IPS DF 4.7 (cell line): ENCODE results near the gene SLCO4A1.

Experiments
- DNase-seq: peaks from one replicate; pipeline ENCODE4 v3.0.0-alpha.2; 2013; ENCODE audit warnings: low spot score; ENCODE audit errors: extremely low read depth

The SLCO4A1 gene

DNA sequence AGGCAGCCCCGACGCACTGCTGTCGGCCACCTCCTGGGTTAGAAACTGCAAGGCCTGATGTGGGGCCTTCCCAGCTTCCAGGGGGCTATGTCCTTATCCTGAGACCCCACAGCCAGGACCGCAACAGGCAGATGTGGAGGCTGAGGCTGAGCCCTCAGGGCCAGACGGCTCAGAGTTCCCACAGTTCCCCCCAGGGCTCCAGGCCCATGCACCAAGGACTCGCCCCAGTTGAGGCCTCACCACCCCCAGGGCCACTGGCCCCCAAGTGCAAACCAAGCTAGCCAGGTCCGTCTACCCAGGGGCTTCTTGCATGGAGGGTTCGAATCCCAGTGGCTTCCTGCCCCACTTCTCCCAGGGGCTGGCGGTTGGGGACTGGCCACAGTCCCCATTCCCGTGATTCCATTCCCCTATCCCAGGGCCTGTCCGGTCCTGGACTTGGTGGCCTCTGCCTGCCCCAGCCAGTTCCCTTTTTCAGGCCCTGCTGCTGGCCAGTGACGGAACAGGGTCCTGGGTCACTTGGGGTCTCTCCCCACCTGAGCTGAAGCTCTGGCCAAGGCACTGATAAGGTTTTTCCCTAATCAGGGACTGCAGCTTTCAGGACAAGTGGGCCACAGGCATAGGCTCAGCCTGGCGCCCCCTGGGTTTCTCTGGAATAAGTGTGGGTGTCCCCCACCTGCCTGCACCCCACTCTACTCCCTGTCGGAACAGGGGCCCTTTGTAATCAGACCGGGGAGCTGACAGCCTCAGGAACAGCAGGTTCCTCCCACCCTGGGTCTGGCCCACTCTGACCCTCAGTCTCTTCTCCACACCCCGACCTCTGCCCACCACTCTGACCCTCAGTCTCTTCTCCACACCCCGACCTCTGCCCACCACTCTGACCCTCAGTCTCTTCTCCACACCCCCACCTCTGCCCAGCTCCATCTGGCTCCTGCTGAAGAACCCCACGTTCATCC is 22.0 kb downstream of the SLCO4A1 start:
- DNase-seq, result no peak

DNA sequence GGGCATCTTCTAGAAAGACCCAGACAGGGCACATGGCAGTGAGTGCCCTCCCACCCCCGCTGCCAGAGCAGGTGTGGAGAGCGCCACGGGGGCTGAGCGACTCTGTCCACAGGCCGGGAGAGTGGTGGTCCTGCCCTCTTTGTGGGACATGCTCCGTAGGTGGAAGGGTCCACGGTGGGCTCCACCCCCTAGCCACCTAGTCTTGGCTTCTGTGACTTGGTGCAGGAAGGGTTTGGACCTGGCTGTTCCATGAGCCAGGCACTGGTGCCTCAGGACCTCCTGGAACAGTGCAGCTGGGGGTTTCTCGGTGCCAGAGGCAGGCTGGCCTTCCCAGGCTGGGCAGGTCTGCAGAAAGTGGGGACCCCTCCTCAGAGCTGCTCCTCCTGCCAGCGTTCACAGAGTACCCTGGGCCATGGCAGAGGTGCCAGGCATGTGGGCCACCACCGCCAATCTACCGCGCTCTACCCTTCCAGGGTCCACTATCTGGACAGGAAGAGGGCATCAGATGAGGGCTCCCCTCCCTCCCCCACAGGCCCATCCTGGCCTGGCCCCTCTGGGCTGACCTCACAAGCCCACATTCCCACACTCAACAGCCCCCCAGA is 23.0 kb downstream of the SLCO4A1 start:
- no peak for DNase-seq

DNA sequence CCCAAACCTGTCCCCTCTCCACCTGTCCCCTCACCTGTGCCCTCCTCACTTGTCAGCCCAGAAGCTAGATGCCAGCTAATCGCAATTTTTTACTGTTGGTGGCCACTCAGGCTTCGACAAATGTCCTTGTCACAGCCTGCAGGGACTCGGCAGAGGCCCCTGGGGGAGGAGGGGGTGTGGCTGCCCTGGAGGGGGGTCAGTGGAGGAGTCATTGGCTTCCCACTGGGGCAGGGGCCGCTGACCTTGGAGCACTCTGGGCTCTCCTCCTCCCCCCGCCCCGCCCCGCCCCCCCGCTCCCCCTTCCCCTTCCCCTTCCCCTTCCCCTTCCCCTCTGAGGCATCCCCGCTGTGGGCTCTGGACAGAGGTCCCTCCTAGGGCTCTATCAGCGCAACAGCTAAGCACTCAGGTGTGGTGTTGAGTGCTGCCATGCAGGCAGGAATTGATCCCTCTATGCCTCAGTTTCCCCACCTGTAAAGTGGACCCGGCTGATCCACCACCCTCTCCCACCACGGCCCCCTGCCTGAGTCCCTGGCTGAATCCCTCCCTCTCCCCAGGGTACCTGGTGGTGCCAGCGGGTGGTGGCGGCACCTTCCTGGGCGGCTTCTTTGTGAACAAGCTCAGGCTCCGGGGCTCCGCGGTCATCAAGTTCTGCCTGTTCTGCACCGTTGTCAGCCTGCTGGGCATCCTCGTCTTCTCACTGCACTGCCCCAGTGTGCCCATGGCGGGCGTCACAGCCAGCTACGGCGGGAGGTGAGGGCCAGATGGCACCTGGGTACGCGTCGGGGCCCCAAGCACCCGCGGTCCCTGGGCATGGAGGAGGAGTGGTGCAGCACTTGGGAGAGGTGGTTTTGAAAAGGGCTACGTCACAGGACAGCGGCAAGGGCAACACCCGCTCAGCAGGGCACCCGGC is 23.8 kb downstream of the SLCO4A1 start:
- DNase-seq, result no peak

DNA sequence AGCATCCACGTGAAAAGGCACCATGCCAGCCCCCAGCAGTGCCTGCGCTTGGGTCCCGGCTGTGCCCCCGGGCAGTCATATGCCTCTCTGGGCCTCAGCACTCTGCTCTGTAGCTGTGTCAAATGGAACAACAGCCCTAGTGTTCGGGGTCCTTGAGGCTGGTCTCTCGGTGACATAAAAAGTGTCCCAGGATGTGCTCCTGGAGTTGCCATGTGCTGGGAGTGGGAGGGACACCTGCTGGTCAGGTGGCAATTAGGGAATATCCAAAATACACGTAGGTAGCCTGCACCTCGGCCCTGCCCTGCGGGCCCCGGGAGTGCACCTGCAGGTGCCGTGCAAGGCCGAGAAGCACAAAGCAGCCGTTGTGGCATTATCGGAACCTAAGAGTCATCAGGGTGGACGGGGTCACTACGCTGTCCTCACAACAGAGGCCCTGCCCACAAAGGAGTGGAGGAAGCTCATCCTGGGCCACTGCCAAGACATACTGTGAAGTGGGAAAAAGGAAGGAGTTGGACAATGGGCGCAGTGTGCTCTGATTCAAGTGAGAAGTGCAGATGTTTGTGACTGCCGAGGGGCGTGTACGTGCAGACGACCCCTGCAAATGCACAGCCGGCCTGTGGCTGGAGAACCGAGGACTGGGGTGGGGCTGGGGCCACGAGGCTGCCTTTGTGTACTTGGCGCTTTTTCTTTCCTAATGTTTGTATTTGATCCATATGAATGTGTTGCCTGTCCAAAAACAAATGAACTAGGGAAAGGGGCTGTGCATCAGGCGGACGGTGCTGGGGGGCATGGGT is 24.6 kb downstream of the SLCO4A1 start:
- DNase-seq, result no peak

DNA sequence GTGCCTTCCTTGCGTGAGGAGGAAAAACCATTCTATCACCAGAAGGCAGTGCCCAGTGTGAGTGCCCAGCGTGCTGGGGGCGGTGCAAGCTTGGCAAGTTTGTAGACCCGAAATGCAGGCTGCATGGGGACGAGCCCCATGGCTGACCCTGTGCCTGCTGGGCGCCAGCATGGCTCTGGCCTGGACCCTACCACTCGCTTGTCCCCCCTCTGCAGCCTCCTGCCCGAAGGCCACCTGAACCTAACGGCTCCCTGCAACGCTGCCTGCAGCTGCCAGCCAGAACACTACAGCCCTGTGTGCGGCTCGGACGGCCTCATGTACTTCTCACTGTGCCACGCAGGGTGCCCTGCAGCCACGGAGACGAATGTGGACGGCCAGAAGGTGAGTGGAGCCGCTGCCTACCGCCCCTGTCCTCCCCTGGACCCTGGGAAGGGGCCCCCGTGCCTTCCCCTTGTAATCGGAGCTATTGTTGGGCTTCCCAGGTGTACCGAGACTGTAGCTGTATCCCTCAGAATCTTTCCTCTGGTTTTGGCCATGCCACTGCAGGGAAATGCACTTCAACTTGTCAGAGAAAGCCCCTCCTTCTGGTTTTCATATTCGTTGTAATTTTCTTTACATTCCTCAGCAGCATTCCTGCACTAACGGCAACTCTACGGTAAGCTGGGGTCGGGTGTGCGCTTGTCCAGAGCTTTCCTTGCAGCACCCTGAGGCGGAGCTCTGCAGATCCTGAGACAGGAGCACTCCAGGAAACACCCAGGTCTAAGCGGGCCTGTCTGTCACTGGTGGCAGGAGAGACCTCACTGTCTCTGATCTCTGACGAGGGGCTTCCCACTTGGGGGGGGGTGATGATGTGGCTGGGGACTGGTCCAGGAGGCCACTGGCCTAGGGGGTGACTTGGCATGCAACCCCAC is 25.5 kb downstream of the SLCO4A1 start:
- DNase-seq, result no peak

DNA sequence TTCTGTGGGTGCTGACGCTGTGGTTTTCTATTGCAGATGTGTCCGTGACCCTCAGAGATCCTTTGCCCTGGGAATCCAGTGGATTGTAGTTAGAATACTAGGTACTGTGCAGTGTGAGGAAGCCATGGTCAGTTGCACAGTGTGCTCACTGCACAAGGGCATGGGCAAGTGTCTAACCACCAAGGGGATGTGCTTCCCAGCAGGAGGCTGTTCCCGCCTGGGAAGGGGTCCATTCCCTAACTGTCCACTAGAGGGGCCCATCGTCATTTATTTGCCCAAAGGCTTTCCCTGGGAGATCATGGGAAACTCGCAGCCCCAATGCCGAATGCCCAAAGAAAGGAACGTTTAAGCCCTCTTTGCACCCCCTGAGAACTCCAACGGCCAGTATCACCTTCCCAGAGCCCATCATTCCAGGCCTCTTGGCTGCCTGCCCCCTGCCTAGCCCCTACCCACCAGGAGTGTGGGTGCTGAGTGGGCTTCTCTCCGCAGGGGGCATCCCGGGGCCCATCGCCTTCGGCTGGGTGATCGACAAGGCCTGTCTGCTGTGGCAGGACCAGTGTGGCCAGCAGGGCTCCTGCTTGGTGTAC is 26.2 kb downstream of the SLCO4A1 start:
- peak; percentile 25 for DNase-seq

DNA sequence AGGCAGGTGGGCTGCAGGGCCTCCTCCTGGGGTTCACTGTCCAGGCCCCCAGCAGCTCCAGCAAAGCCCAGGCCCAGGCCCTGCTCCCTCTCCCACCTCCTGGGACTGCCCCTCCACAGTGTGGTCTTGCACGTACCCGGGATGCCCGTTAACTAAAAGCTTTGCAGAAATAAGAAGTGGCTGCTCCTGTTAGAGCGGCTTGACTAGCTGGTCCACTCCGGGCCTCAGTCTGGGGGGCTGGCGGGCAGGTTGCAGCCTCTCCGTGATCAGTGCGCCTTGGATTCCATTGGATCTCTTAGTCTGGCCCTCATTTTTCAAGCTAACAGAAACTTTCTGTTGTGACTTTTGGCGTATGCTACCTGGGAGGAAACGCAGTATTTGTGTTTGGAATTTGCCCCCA is 26.9 kb downstream of the SLCO4A1 start:
- DNase-seq, result no peak

DNA sequence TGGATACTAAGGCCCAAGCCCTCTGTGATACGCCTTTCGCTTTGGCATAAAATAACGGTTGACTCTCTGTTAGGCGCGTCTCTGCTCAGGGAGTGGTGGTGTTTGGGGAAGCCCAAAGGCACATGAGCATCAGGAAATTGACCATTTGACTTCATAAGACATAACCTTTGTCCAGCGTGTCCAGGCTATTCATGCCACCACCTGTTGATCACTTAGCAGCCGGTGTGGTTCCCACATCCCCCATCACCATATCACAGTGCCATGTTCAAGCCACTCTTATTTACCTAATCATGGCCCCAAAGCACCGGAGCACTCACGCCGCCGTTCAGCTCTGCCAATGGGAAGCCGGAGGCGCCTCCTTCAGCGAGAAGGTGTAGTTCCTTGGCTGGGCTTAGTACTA is 27.9 kb downstream of the SLCO4A1 start:
- DNase-seq, result no peak

DNA sequence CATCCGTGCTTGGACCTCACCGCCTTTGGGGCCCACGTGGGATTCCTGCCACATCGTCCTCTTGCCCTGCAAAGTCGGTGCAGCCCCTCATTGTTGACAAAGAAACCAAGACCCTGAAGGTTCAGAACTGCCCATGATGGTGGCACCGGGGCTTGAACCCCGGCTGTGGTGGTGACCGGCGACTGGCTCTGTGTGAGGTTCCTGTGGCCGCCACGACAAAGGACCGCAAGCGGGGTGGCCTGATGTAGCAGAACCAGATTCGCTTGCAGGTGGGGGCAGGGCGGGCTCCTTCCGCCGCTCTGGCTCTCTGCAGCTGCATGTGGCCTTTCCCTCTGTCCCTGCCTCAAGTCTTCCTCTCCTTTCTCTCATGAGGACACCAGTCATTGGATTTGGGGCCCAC is 28.7 kb downstream of the SLCO4A1 start:
- DNase-seq, result no peak

DNA sequence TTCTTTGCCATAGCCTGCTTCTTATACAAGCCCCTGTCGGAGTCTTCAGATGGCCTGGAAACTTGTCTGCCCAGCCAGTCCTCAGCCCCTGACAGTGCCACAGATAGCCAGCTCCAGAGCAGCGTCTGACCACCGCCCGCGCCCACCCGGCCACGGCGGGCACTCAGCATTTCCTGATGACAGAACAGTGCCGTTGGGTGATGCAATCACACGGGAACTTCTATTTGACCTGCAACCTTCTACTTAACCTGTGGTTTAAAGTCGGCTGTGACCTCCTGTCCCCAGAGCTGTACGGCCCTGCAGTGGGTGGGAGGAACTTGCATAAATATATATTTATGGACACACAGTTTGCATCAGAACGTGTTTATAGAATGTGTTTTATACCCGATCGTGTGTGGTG is 29.5 kb downstream of the SLCO4A1 start:
- no peak for DNase-seq

DNA sequence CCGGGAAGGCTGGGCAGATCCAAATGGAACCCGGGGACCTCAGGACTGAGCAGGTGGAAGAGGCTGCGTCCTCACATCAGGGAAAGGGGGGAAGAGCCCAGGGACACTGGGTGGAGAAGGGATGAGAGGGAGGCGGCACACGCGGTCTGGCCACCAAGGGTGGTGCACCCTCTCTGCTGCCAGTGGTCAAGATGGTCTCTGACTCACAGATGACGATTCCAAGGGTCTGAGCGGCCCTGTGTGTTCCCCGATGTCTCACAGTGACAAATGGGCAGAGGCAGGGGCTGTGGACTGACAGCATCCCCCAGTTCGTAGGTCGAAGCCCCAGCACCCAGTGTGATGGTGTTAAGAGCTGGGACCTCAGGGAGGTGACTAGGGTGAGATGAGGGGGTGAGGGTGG is 32.1 kb downstream of the SLCO4A1 start:
- DNase-seq, result no peak

DNA sequence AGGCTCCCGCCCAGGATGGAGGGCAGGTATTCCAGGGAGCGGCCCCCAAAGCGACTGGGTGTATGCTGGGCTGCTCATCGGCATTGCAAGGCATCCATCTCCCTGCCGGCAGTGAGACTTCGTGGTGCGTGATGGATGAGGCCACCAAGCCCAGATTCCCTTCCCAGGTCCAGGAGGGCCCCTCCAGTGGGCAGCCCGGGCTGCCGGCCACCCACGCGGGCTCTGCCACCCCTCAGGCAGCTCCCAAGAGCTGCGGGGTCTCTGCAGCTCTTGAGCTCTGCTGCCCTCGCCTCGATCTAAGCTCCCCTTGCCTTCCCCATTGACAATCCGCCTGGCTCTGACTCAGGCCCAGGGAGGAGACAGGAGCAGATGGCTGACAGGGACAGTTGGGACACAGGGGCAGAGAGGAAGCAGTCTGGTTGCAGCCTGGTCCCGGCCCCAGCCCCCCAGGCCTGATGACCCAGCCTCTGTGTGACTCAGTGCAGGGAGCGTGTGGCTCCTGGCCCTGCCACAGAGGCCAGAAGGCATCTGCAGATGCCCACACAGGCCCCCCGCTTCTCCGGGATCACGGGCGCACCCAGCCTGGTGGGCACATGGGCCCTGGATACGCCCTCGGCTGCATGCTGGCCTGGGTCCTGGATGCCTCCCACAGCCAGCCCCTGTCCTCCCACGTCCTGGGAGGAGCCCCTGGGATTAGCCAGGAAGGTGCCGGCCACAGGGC is 33.0 kb downstream of the SLCO4A1 start:
- DNase-seq, result no peak

DNA sequence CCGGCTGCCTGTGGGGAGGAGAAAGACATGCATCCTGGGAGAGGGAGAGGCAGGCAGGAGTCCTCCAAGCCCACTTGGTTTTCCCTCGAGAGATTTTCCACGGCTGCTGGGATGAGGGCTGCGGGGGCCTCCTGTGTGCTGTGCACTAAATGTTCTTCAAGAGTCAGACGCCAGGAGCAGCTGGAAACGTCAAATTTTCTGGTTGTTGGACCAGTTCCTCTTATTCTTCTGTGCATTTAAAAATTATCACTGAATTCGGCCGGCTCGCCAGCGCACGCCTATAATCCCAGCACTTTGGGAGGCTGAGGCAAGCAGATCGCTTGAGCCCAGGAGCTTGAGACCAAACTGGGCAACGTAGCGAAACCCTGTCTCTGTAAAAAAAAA is 33.6 kb downstream of the SLCO4A1 start:
- no peak for DNase-seq

DNA sequence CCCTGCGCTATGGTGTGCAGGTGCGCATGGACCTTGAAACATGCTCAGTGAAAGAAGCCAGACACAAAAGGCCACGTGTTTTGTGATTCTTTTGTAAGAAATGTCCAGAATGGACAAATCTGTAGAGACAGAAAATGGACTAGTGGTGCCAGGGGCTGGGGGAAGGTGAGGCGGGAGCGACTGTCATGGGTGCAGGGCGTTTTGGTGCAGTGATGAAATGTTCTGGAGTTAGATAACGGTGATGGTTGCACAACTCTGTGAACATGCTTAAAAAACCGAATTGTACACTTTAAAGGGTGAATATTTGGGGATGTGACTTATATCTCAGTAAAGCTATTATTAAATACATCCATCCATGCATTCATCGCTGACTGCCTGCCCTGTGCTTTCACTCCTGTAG is 34.7 kb downstream of the SLCO4A1 start:
- no peak for DNase-seq

DNA sequence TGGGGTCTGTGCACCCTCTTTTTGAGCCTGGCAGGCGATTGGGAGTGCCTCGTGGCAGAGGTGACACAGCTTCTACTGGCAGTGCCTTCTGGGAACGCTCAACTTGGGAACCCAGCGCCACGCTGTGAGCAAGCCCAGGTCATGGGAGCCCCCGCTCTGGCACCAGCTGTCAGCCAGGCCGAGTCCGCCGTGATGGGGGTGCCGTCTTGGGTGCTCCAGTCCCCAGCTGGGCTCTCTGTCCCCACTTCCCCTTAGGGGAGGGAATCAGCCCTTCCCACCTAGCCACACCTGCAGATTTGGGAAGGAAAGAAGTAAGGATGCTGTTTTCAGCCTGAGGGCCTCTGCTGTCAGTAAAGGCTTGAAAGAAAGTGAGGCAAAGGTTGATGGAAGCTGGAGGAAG is 35.4 kb downstream of the SLCO4A1 start:
- DNase-seq, result no peak

DNA sequence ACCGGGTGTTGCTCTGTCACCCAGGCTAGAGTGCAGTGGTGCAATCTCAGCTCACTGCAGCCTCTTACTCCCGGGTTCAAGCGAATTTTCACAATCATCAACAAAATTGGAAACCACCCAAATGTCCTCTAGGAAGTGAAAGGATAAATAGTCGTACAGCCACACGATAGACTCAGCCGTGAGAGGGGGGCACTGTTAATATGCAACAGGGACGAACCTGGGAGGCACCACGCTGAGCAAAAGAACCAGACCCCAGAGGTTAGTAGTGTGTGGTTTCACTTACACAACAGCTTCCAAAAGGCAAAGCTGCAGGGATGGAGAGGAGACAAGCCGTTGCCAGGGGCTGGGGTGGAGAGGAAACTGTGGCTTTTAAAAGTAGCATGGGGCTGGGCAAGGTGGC is 36.2 kb downstream of the SLCO4A1 start:
- DNase-seq, result no peak

DNA sequence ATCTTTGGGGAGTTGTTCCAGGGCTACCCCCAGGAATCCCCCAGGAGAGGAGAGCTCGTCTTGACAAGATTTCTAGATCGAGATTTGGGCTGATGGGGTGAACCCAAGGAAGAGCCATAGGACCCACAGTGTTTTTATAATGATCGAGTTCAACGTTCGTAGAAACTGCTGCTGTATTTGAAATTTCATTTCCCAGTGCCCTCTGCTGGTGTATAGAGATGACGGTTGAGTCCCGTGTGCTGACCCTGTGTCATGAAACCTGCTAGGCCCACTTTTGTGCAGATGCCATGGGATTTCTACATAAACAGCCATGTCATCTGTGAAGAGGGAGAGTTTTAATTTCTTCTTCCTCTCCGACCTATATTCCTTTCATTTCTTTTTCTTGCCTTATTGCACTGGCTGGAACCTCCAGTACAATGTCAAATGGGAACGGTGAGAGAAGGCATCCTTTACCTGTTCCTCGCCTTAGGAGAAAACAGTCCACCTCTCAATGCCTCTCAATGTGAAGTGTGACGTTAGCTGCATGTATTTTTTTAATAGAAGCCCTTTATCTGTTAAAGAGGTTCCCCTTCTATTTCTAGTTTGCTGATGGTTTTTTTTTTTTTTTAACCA is 37.8 kb downstream of the SLCO4A1 start:
- no peak for DNase-seq

DNA sequence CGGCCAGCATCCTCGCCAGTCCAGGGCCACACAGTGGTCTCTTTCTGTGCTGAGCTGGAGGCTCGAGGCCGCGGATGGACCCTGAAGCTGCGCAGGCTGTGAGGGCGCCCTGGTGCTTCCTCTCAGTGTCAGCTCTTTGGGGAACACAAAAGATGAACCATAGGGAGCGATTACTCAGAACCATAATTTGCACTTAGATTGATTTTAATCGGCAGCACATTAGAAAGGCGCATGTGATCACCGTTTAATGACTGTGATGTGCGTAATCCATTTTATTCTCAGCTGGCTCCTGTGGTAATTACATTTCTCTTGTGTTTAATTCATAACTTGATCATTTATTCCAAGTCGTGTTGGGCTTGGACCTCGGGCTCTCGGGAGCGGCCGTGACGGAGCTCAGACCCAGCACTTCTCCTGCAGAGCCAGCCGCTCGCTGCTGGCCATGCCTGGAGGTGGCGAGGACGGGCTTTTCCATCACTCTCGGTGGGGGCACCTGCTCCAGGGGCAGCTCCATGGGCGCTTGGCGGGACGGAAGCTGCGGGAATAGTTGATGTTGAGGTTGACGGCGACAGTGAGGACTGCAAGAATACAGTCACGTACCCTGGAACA is 40.7 kb downstream of the SLCO4A1 start:
- no peak for DNase-seq
